ENCODE measurements around the gene LRRC46. TPM values are rescaled to one million over a fixed set of nuclear protein-coding genes. Genes with fewer than 3 reads are reported as not detected.

Gene LRRC46
- total and polyA plus RNA-seq, 2 experiments from 2014 or later = 0.18 to 0.35 TPM

DNA sequence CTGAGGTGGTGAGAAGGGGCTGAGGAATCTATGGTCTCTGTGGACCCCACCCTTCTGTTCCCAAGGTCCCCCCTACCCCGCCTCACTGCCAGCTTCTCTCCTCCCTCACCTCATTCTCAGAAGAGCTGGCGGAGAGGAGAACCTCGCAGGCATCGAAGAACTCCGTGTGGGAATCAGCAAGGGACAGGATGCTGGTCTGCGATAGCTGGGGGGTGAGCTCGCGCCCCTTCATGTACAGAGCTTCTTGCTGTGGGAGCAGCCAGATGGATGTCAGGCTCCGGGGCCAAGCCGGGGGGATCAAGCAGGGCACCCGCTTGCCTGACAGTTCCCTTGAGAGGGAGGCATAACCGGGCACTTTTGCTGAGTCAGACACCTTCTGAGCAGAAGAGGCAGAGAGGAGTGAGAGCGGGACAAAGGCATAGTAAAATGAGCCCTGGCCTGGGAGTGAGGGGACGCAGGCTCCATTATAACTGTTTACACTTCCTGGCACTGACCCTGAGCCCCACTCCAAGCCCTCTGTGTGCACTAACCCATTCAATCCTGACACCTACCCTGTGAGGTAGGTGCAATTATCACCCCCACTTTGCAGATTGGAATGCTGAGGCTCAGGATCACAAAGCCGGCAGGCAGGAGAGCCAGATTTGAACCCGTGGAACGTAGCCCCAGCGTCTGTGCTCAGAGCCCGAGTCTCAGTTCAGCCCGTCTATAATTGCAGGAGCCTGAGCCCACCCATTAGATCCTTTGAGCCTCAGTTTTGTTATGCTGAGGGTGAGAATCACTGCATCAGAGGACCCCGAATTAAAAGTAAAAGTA lies 16.2 kb upstream of the LRRC46 start:
- Histone ChIP-seq H3K27ac (ENCODE audit: low read depth) (no peak overlapping the region), H3K36me3 (ENCODE audit: insufficient read depth) (no peaks in the 10 kb centered on the region), H3F3A (replicated peaks; ENCODE audit: low read depth) (no peaks in the 10 kb centered on the region), H3K27me3 (ENCODE audit: insufficient read depth) (no peaks in the 10 kb centered on the region), H3K79me2 (replicated peaks; ENCODE audit: insufficient read depth) (no peaks in the 10 kb centered on the region), H3K4me3 (no peak overlapping the region), H2AFZ (no peak overlapping the region), H3K4me2 (no peak overlapping the region), H3K9me2 (ENCODE audit: insufficient read depth) (no peaks in the 10 kb centered on the region), H4K20me1 (replicated peaks; ENCODE audit: insufficient read depth) (no peaks in the 10 kb centered on the region), H3K4me1 (ENCODE audit: insufficient read depth) (no peaks in the 10 kb centered on the region)
- H3K36me3 Mint-ChIP-seq (ENCODE audit: low read depth) = peaks cover 3% of the 10 kb centered on the region; the same call in 1 of the 3 replicates
- peak overlapping the region; percentile 50; the same call in 1 of the 2 replicates for H3K27ac Mint-ChIP-seq
- TF ChIP-seq POLR2AphosphoS5 (IDR thresholded peaks at IDR 0.05; ENCODE audit: low read depth) (no peak), REST (IDR thresholded peaks at IDR 0.05; ENCODE audit: unreplicated experiment) (no peak), NANOG (IDR thresholded peaks at IDR 0.05; ENCODE audit: borderline replicate concordance) (no peak), ZNF331 (CRISPR knock-in tag; IDR thresholded peaks at IDR 0.05; ENCODE audit: low read depth) (no peak), ETS1 (IDR thresholded peaks at IDR 0.05) (no peak), CREB1 (CRISPR knock-in tag; IDR thresholded peaks at IDR 0.05; ENCODE audit: low read depth) (no peak)
- DNase-seq (ENCODE audit: low spot score) = no peak
- no peak for ATAC-seq
- no peak overlapping the region; the same call in 2 of the 3 replicates for H3K4me3 Mint-ChIP-seq
- H3K27me3 Mint-ChIP-seq (ENCODE audit: insufficient read depth, low read depth, poor library complexity) = peaks cover 6% of the 10 kb centered on the region
- H3K4me1 Mint-ChIP-seq = peaks cover 2% of the 10 kb centered on the region; the same call in 2 of the 3 replicates
- no peaks in the 10 kb centered on the region; the same call in 2 of the 3 replicates for H3K9me3 Mint-ChIP-seq

DNA sequence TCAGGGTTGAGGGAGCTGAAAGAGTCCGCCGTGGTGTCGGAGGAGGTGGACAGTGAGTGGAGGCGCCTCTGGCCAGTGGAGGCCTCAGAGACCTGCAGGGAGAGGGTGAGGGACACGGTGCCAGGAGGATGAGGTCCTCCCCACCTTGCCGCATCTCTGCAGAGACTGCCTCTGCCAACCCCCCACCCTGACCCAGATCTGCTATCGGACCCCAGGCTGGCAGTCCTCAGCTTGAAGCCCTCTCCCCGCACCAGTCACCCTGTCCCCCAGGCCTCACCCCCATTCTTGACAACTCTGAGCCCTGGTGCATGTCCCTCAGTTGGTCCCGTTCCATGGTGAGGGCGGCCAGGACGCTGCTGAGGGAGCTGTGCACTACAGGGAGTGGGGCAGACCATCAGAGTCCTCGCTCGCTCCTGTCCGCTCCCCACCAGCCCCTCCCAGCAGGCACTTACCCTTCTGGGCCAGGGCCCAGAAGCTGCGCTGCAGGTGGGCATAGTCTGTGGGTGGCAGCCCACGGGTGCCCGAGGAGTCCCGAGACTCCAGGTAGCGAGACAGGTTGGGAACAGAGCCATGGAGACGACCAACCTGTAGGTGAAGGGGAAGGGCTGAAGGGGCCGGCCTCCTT lies 15.2 kb upstream of the LRRC46 start:
- no peak for DNase-seq (ENCODE audit: low spot score)
- H3K27me3 ChIP-seq (ENCODE audit: insufficient read depth) = no peaks in the 10 kb centered on the region
- no peak for ATAC-seq
- TF ChIP-seq JUNB (IDR thresholded peaks at IDR 0.05; ENCODE audit: unreplicated experiment) = no peak
- TF ChIP-seq REST (IDR thresholded peaks at IDR 0.05; ENCODE audit: unreplicated experiment) = no peak
- no peak for TF ChIP-seq STAT1 (IDR thresholded peaks at IDR 0.05; ENCODE audit: unreplicated experiment)
- TF ChIP-seq, protein P1, sequence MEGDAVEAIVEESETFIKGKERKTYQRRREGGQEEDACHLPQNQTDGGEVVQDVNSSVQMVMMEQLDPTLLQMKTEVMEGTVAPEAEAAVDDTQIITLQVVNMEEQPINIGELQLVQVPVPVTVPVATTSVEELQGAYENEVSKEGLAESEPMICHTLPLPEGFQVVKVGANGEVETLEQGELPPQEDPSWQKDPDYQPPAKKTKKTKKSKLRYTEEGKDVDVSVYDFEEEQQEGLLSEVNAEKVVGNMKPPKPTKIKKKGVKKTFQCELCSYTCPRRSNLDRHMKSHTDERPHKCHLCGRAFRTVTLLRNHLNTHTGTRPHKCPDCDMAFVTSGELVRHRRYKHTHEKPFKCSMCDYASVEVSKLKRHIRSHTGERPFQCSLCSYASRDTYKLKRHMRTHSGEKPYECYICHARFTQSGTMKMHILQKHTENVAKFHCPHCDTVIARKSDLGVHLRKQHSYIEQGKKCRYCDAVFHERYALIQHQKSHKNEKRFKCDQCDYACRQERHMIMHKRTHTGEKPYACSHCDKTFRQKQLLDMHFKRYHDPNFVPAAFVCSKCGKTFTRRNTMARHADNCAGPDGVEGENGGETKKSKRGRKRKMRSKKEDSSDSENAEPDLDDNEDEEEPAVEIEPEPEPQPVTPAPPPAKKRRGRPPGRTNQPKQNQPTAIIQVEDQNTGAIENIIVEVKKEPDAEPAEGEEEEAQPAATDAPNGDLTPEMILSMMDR (conservative IDR thresholded peaks at IDR 0.05; ENCODE audit: low read depth in 2 of 2) = no peak
- no peak for TF ChIP-seq EZH2 (IDR thresholded peaks at IDR 0.05; ENCODE audit: low read depth, unreplicated experiment)
- TF ChIP-seq NANOG (IDR thresholded peaks at IDR 0.05; ENCODE audit: borderline replicate concordance) = no peak
- no peak for TF ChIP-seq CREB1 (CRISPR knock-in tag; IDR thresholded peaks at IDR 0.05; ENCODE audit: low read depth)
- TF ChIP-seq ZNF114 (CRISPR knock-in tag; IDR thresholded peaks at IDR 0.05) = no peak

More for the DNA sequence above, 15.2 kb upstream of the LRRC46 start:
- H3K4me1 Mint-ChIP-seq = peaks cover 6% of the 10 kb centered on the region; the same call in 2 of the 3 replicates
- H3K27ac ChIP-seq (ENCODE audit: low read depth) = no peak overlapping the region
- H3K36me3 Mint-ChIP-seq (ENCODE audit: low read depth) = peaks cover 3% of the 10 kb centered on the region; the same call in 1 of the 3 replicates
- no peaks in the 10 kb centered on the region; the same call in 2 of the 3 replicates for H3K9me3 Mint-ChIP-seq
- H3K27me3 Mint-ChIP-seq (ENCODE audit: insufficient read depth, low read depth, poor library complexity) = peaks cover 6% of the 10 kb centered on the region
- H3K4me2 ChIP-seq = no peak overlapping the region
- H3F3A ChIP-seq (replicated peaks; ENCODE audit: low read depth) = no peaks in the 10 kb centered on the region
- no peak overlapping the region for H2AFZ ChIP-seq
- H3K4me3 Mint-ChIP-seq = no peak overlapping the region
- no peaks in the 10 kb centered on the region for H3K36me3 ChIP-seq (ENCODE audit: insufficient read depth)
- no peaks in the 10 kb centered on the region for H3K79me2 ChIP-seq (replicated peaks; ENCODE audit: insufficient read depth)
- H3K4me1 ChIP-seq (ENCODE audit: insufficient read depth) = peaks cover 5% of the 10 kb centered on the region; the same call in 1 of the 2 replicates
- no peak overlapping the region for H3K27ac Mint-ChIP-seq
- H4K20me1 ChIP-seq (replicated peaks; ENCODE audit: insufficient read depth) = no peaks in the 10 kb centered on the region
- H3K9me2 ChIP-seq (ENCODE audit: insufficient read depth) = no peaks in the 10 kb centered on the region
- no peak overlapping the region for H3K4me3 ChIP-seq

Data from GM23338 (cell line).